K562 (cell line): Measurements from ENCODE around the gene MLLT1. TPM values are rescaled to one million over a fixed set of nuclear protein-coding genes. Genes with fewer than 3 reads are reported as not detected.

ENCODE experiments used
- ARID1B ChIP-seq: fragments of 450-650 bp; IDR thresholded peaks from 2 replicates; pipeline ENCODE4 v1.6.1; 2016; ENCODE audit warnings: antibody characterized with exemption, mild to moderate bottlenecking, inconsistent platforms
- ARID2 ChIP-seq: fragments of 450-650 bp; IDR thresholded peaks from 2 replicates; pipeline ENCODE4 v1.6.1; 2017; ENCODE audit warnings: antibody characterized with exemption, mild to moderate bottlenecking
- BHLHE40 ChIP-seq: IDR thresholded peaks from 2 replicates; pipeline ENCODE4 v1.6.1; 2011; ENCODE audit warnings: low read length, improper control_type of control experiment
- BRD9 ChIP-seq: fragments of 450-650 bp; IDR thresholded peaks from 2 replicates; pipeline ENCODE4 v1.6.1; 2018; ENCODE audit warnings: low read depth; ENCODE audit not compliant: partially characterized antibody
- CC2D1A ChIP-seq: fragments of 450-650 bp; IDR thresholded peaks from 2 replicates; pipeline ENCODE4 v1.6.1; 2017; ENCODE audit warnings: mild to moderate bottlenecking
- CCAR2 ChIP-seq: fragments of 200-400 bp; formaldehyde crosslinking; IDR thresholded peaks from 2 replicates; pipeline ENCODE4 v1.6.1; 2017; ENCODE audit warnings: mild to moderate bottlenecking, low read depth, low read length
- FOSL1 ChIP-seq: fragments of 200-800 bp; sonication (Bioruptor generic); conservative IDR thresholded peaks from 2 replicates; pipeline ENCODE4 v1.6.1; 2016; ENCODE audit warnings: missing genetic modification characterization, missing compliant biosample characterization
- HDAC1 ChIP-seq, 2 experiments: fragments of 450-650 bp; IDR thresholded peaks; 2 replicates each; pipeline ENCODE4 v1.6.1; 2016 to 2017; ENCODE audit warnings: inconsistent platforms in 1 of 2, mild to moderate bottlenecking in 1 of 2, moderate library complexity in 1 of 2
- HMGN3 ChIP-seq: IDR thresholded peaks from 2 replicates; pipeline ENCODE4 v1.6.1; 2011; ENCODE audit warnings: borderline replicate concordance, low read depth, mild to moderate bottlenecking, mixed read lengths, low read length; ENCODE audit not compliant: insufficient read length; ENCODE audit errors: extremely low read depth
- MTA2 ChIP-seq: fragments of 450-650 bp; IDR thresholded peaks from 2 replicates; pipeline ENCODE4 v1.6.1; 2016; ENCODE audit warnings: low read depth
- MXD1 ChIP-seq: fragments of 250-450 bp; sonication (Bioruptor Pico); IDR thresholded peaks from 2 replicates; pipeline ENCODE4 v1.8.0; 2021; ENCODE audit warnings: borderline replicate concordance, mild to moderate bottlenecking, moderate library complexity; ENCODE audit not compliant: poor library complexity, severe bottlenecking
- NCOR1 ChIP-seq: fragments of 450-650 bp; IDR thresholded peaks from 2 replicates; pipeline ENCODE4 v1.6.1; 2016; ENCODE audit warnings: mild to moderate bottlenecking, moderate library complexity
- RBBP5 ChIP-seq: fragments of 200-600 bp; sonication (generic); IDR thresholded peaks from 2 replicates; pipeline ENCODE4 v1.6.1; 2012; ENCODE audit warnings: borderline replicate concordance, mild to moderate bottlenecking, low read length, control low read depth, inconsistent platforms; ENCODE audit not compliant: insufficient read depth, poor library complexity, severe bottlenecking
- SOX6 ChIP-seq: fragments of 450-650 bp; IDR thresholded peaks from 2 replicates; pipeline ENCODE4 v1.6.1; 2014; ENCODE audit warnings: mild to moderate bottlenecking
- TAL1 ChIP-seq: fragments of 450-650 bp; IDR thresholded peaks from 2 replicates; pipeline ENCODE4 v1.6.1; 2016; ENCODE audit warnings: mild to moderate bottlenecking
- ZFPM2 ChIP-seq: fragments of 250-450 bp; sonication (Bioruptor Pico); IDR thresholded peaks from 2 replicates; pipeline ENCODE4 v1.5.1; 2022; ENCODE audit warnings: mild to moderate bottlenecking
- ZNF407 ChIP-seq: fragments of 450-650 bp; IDR thresholded peaks from 2 replicates; pipeline ENCODE4 v1.6.1; 2016; ENCODE audit warnings: low read depth
- ZNF431 ChIP-seq: sonication (generic); formaldehyde crosslinking; IDR thresholded peaks from 2 replicates; pipeline ENCODE4 v1.8.0; 2022; ENCODE audit warnings: mild to moderate bottlenecking, missing genetic modification reagents
- ZNF785 ChIP-seq: fragments of 250-450 bp; sonication (Bioruptor Pico); IDR thresholded peaks from 2 replicates; pipeline ENCODE4 v1.4.0; 2020; ENCODE audit warnings: mild to moderate bottlenecking
- polyA plus RNA-seq, 8 experiments: library from polyadenylated mRNA; depleted of rRNA in 4 of 8; stranded (reverse) in 5 of 8; unstranded in 3 of 8; fragments of >200 nt; fragmentation: Nextera tagmentation in 2 of 8; fragmentation: Illumina TruSeq in 1 of 8; extraction: Ambion mirVana in 2 of 8; extraction: Trizol in 1 of 8; gene quantifications; 2 replicates each; pipeline versions ENCODE4 v1.2.1 to v1.2.3, GENCODE V29; 2011 to 2014; ENCODE audit warnings: inconsistent platforms in 1 of 8, missing spikeins in 1 of 8
- total RNA-seq, 7 experiments: library from RNA; depleted of rRNA in 6 of 7; stranded (reverse); fragments of >200 nt in 6 of 7; fragmentation: Illumina TruSeq in 2 of 7; extraction: Trizol in 2 of 7; gene quantifications; 2 replicates each; pipeline versions ENCODE4 v1.2.1 to v1.2.3, GENCODE V29; 2011 to 2021; ENCODE audit warnings: low replicate concordance in 1 of 7
- TF ChIP-seq, protein P1 (sequence below): fragments of 450-650 bp; IDR thresholded peaks from 2 replicates; pipeline ENCODE4 v1.7.1; 2018; ENCODE audit warnings: mild to moderate bottlenecking, low read depth; ENCODE audit not compliant: partially characterized antibody

The MLLT1 gene
- total and polyA plus RNA-seq, 9 of the 15 experiments (the other 6 are each of a cell fraction or from before 2014, with no cell fraction given): 0.23 to 63.5 (median 15.4) TPM

- TF ChIP-seq ZNF407: no peak
- no peak for TF ChIP-seq HDAC1 (IDR thresholded peaks at IDR 0.05)
- peak; percentile 76 for TF ChIP-seq ARID1B
- no peak for TF ChIP-seq MXD1 (CRISPR knock-in tag)
- TF ChIP-seq ZNF785: no peak
- TF ChIP-seq BRD9: no peak
- no peak for TF ChIP-seq RBBP5
- TF ChIP-seq CC2D1A: no peak
- TF ChIP-seq ARID2: no peak
- peak; percentile 69; the same call in 1 of the 2 replicates for TF ChIP-seq SOX6
- no peak for TF ChIP-seq ZFPM2 (CRISPR knock-in tag)
- no peak for TF ChIP-seq ZNF431 (CRISPR knock-in tag)
- 0 out of 2 replicates have a peak, but pooled peaks have one; percentile 14 for TF ChIP-seq MTA2
- TF ChIP-seq, protein P1, sequence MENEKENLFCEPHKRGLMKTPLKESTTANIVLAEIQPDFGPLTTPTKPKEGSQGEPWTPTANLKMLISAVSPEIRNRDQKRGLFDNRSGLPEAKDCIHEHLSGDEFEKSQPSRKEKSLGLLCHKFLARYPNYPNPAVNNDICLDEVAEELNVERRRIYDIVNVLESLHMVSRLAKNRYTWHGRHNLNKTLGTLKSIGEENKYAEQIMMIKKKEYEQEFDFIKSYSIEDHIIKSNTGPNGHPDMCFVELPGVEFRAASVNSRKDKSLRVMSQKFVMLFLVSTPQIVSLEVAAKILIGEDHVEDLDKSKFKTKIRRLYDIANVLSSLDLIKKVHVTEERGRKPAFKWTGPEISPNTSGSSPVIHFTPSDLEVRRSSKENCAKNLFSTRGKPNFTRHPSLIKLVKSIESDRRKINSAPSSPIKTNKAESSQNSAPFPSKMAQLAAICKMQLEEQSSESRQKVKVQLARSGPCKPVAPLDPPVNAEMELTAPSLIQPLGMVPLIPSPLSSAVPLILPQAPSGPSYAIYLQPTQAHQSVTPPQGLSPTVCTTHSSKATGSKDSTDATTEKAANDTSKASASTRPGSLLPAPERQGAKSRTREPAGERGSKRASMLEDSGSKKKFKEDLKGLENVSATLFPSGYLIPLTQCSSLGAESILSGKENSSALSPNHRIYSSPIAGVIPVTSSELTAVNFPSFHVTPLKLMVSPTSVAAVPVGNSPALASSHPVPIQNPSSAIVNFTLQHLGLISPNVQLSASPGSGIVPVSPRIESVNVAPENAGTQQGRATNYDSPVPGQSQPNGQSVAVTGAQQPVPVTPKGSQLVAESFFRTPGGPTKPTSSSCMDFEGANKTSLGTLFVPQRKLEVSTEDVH: no peak
- peak; percentile 61 for TF ChIP-seq NCOR1
- no peak for TF ChIP-seq BHLHE40
- TF ChIP-seq CCAR2: no peak
- TF ChIP-seq TAL1: peak; percentile 69
- peak; percentile 30 for TF ChIP-seq HMGN3
- TF ChIP-seq FOSL1 (tag): peak; percentile 47
Observed at GRCh38 chr19:6238256-6238642, 41.5 kb downstream of the MLLT1 start (continued).
